Measurements from ENCODE around the gene APOA1.

Gene APOA1

DNA sequence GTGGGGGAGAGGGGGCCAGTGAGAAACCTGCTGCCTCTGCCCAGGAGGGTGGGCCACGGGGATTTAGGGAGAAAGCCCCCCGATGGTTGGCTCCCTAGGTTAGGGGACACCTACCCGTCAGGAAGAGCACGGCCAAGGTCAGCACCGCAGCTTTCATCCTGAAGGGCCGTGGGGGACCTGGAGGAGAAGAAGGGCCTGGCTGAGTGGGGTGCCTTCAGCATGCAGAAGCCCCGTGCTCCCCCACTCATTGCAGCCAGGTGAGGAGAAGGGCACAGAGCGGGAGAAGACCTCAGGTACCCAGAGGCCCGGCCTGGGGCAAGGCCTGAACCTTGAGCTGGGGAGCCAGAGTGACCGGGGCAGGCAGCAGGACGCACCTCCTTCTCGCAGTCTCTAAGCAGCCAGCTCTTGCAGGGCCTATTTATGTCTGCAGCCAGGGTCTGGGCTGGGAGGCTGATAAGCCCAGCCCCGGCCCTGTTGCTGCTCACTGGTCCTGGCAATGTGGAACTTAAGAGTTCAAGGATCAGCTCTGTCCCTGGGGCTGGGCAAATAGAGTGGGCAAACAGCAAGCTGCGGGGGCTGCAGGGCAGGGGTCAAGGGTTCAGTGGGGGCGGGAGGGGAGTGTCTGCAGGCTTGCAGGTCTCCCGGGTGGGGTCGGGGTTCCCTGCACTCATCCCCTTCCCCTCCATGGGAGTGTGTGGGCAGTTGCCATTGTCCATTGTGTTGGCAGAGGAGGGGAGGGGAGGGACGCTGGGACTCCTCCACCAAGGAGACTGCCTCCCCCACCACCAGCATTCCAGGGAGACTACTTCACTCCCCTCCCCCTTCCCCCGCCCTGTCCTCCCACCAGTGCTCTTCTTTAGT is at the start of gene APOA1:
Gene APOA1, minus strand, starts transcription at position 392 of the 861 bp plus-strand sequence. Its CDS starts 235 bp downstream, at position 157.
- DNase-seq (ENCODE audit: low read depth): no peak

DNA sequence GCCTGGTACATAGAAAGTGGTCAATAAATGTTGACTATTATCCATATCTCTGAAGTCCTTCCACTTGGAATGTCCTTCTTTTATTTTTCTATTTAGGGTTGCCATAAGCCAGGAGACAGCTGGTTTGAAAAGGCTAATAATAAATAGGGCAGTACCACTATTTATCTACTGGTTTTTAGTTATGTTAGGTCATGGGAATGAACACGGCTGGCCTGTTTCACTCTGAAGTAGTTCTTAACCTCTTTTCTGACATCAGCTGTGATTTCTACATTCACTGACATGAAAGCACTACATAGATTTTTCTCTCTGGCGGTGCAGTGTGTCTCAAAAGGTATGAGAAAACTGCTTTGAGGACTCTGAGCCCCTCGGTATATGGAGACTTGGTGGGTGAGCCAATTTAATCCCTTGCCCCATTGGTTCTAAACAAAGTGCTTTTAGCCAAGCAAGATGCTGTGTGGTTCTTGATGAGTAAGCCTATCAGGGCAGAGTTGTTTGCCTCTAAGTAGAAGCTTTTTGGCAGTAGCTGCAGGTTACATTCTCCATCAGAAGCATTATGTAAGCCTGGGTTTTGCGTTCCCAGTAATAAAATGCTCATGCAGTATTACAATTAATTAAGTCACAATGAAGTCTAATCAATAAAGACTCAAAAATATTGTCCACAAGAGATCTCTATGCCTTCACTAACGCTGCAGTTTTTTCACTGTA is 48.7 kb upstream of the APOA1 start:
- no peak for DNase-seq (ENCODE audit: low read depth)

DNA sequence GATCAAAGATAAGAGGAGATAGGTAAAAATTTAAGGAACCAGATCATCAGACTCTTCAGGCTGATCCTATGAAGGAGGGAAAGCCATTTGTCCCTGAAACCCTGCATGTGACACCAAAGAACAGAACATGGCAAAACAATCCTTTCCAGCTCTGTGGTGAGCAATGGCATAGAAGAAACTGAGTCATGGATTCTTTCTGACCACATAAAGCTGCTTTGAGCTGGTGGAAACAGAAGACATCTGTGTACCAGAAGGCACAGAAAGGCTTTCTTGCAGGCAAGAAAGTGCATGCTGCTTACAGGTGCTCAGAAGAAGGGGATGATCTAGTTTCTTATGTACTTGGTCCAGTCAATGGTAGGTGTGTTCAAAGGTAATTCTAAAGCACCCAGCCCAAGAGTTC is 45.0 kb upstream of the APOA1 start:
- DNase-seq (ENCODE audit: low read depth): no peak

DNA sequence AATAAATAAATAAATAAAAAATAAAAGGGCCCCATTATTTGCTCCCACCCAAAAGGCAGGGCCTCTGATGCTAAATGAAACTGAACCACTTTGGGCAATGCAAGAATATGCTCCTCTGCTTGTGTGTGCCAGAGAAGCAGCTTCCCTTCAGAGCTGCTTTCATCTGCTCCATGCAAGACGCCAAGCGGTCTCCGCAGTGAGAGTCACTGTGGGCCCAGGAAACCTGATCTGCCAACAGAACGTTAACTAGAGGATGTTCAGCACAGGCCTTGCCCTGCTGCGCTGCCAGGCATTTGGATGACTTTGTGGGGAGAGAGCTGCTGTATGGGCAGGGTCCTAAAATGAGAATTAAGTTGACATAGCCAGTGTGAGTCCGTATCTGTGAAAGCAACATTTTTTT is 43.7 kb upstream of the APOA1 start:
- DNase-seq (ENCODE audit: low read depth): no peak

DNA sequence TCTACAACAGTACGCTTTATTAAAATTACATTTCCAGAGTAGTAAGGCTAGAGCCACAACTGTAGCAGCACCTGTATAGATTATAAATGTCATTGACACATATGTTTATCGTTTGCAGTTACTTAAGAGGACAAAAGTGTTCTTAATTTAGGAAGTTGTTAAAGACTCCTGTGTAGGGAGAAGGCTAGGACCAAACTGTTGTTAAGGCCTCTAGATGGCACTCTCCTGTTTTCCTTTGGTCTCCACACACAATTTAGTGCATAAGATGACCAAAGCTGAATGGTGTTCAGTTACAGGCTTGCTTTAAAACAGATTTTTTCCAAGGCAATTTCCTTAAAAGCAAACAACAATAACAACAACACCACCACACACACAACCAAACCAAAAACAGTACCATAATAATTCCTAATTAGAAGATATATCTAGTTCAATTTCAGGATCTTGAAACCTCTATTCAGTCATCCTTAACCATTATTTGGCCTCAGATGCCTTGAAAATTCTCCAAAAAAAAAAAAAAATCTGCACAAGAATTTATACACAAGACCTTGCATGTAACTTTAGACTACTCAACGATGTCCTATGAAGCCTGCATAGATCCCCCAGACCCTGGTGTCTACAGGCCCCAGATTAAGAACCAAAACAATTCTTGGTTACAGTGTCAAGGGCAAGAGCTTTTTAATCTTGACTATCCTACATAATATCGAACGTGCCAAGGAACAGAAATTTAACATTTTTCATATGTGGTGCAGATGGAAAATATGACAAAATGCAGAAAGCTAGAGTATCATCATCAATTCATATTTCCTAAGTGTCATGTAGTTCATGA is 42.6 kb upstream of the APOA1 start:
- DNase-seq (ENCODE audit: low read depth): no peak

DNA sequence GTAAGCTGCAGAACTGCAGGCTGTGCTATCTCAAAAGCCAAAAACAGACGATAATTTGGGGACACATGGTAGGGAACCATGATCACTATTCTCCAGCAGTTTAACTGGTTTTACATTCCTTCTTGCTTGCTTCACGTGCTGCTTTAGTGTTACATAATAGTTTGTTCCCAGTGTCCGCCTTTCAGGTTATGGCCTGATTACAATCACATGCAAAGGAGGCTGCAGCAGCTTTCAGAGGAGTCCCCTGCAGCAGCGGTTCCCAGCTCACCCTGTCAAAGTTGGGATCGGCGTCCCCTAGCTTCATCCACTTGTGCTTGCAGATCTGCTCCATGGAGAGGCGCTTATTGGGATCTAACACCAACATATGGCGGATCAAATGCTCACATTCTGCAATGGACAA is 39.2 kb upstream of the APOA1 start:
- DNase-seq (ENCODE audit: low read depth): no peak

DNA sequence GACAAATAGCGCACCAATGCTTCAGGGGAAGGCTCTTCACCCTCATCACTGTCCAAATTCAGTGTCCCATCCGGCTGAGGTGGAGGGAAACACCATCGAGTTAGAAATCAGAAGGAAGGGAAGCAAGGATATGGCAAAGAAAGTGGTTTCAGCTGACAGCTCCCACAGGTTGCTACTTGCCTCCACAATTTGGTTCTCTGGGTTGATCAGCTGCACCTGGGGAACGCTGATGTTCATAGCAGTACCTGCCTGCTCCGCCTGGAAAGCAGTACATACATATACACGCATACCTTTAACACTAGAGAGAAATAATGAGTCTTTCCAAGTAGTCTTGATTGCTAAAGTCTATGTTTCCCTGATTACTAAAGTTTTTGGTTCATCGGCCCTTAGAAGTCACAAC is 37.8 kb upstream of the APOA1 start:
- no peak for DNase-seq (ENCODE audit: low read depth)

DNA sequence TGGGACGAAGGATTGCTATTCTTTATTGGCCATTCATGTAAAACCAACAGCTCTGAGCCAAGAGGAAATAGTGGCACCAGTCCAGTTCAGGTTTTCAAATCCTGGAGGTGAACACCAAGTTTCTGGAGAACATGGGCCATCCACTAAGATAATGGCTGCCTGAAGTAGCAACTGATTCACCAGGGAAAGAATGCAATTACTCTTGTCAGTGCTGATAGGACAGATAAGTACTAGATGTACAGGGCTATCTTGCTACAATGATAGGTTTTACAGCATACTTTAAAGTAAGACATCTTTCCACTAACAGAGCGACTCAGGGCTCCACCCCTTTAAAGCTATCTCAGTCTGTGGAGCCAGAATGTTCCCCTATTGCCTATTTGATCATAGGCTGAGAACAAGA is 36.8 kb upstream of the APOA1 start:
- no peak for DNase-seq (ENCODE audit: low read depth)

DNA sequence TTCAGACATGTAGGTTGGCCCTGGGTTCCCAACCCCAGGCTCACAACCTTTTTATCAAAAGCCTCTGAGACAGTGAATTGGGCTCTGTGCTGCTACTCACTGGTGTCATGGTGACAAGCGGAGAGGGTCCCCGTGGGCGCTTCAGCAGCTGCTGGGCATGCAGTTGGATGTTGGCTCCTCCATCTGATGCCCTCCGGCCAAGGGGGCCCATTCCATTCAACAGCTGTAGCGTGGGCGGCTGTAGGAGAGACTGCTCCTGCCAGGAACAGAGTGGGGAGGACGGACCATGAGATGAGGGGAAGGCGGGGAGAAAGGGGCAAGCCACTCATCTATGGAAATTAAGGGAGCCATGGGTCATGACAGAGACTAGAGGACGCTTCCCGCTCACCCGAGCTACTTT is 36.0 kb upstream of the APOA1 start:
- DNase-seq (ENCODE audit: low read depth): no peak

DNA sequence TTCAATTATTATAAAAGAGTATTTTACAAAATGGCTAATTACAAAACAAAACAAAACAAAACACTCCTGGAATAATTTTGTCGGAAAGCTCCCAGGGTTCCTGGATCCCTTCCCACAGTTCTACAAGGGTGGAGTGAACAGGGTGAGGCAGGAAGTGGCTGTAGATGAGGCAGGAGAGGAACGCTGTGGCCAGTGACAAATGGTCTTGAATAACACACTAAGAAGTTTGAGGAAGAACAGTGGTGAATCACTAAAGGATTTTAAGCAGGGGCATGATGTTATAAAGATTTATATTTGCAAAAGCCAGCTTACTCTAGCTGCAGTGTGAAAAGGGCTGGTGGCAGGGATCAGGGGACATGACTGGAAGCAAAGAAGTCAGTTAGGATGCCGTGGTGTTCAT is 33.8 kb upstream of the APOA1 start:
- no peak for DNase-seq (ENCODE audit: low read depth)

DNA sequence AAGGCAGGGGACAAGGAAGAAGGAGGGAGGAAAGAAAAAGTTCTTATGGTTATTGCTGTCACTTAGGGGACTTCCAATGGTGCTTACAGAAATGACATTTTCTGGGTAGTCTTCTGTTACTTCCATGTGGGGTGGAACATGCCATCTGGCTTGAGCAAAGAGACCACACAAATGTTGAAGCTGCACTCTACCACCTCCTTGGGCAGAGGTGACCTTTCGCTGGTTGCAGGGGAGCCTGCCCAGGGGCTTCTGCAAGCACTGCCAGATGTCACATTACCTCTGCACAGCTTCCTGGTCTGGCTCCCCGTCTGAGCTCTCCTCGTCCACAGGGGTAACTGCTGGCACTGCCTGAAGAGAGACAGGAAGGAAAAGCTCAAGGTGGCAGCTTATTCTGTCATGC is 32.6 kb upstream of the APOA1 start:
- DNase-seq (ENCODE audit: low read depth): no peak

DNA sequence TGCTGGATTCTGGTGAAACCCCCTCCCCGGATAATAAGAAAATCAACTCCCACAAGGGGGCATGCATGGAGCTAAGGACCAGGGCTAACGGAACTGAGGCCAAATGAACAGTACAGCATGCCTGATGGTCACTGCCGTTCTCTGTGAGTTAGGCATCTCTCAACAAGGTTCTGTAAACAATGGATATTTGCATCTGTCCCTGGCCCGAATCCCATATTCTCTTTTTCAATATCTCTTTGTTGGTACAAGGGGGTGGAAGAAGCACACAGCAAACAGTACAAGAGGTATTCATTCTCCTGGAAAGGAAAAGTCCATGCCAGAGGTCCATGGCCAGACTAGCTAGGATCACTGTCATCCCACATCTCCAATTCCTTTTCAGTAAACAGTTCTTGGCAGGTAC is 32.2 kb upstream of the APOA1 start:
- no peak for DNase-seq (ENCODE audit: low read depth)

DNA sequence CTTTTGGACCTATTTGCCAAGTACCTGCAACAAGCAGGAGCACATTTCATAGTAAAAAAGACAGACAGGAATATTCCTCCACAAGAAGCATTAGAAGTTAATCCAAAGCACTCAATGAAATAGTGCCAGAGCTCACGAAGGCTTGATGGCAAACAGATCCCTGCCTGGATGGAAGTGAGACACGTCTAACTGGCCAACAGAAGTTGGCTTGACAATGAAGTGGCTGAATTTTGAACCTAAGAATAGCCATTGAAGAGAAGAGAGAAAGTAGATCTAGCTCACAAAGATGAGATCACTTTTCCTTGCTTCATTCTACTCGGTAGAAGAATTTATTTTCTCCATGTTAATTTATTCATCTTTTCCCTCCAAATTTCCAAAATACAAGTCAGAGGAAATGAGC is 30.6 kb upstream of the APOA1 start:
- no peak for DNase-seq (ENCODE audit: low read depth)

DNA sequence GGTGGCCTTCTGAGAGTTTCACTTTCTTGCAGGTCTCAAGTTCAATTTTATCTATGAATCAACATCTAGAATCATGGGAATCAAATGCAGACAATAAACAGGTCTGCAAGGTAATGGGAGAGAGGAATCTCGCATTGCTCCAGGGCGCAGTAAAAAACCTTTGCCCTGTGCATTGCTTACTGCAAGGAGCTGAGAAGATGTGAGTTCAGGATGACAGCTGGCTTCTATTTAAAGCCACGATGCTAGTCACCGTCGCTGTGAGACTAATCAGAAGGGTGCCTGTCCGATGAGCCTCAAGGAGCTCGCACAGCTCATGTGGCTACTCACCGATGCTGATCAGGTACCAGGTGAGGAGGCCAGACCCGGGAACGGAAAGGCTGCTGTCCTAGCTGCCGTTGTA is 30.2 kb upstream of the APOA1 start:
- DNase-seq (ENCODE audit: low read depth): no peak

DNA sequence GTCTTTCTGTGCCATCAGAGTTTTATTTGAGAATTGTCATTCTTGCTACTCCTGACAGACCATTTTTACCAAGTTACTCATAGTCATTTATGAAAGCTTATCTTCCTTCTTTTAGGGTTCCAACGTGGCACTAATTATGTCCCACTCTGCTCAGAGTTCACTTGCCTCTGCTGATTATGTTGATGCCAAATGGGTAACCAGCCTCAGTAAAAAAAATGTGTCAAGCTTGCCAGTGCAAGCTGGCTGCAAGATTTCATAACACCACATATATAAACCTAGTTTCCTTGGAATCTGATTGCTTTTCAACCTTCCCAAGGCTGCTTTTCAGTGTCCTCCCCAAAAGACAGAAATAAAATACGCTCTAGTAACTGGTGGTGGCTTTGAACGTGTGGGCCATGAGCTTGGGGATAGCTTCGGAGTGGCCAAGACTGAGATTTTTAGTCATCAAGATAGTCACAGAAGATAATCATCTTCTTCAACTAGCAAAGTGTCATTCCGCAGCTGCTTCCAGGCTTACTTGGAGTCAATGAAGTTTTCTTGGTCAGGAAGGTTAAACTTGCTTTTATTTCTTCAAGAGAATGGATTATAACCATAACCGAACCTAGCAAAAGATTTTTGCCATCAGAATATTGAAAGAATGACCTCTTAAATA is 29.5 kb upstream of the APOA1 start:
- no peak for DNase-seq (ENCODE audit: low read depth)

DNA sequence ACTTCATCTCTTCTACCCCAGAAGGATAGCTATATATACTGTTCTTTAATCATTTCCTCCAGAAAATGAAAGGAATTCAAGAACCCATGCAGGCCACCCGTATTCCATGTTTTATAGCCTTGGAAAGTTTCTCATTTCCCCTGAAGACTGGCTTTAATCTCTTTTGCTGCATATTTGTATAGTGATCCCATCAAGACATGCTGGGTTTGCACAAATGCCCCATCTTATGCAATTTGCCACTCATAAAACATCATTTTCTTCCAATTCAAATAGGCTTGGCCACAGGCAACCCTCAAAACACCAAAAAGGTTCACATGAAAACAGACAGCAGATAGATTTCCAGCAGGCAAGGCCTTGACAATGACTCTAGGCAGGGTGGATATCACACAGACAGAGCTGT is 28.3 kb upstream of the APOA1 start:
- DNase-seq (ENCODE audit: low read depth): no peak

DNA sequence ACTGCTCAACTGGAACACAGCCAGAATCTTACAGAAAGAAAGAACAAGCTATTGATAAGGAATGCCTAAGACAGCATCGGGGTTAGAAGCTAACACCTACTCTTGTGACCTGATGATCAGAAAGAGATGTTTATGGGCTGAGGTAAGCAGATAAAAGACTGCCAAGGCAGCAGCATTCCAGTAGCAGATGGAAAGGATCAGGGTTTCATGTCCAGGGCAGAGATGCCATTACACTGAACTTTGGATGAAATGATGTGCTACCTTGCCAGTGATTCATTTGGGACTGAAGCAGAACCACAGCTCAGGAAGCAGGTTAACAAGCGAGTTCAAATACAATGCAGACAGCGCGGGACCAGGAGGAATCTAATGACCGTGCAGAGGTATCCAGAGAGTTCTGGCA is 27.1 kb upstream of the APOA1 start:
- DNase-seq (ENCODE audit: low read depth): no peak

DNA sequence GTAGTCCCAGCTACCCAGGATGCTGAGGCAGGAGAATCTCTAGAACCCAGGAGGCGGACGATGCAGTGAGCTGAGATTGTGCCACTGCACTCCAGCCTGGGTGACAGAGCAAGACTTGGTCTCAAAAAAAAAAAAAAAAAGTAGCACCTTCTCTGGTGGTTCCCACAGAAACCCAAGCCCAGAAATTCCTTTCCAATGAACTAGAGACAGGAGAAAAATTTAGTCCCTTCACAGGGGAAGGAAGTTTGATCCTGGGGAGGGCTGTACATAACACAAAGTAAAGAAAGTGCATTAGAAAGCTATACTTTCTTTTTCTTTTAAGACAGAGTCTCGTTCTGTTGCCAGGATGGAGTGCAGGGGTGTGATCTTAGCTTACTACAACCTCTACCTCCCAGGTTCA is 25.5 kb upstream of the APOA1 start:
- no peak for DNase-seq (ENCODE audit: low read depth)

DNA sequence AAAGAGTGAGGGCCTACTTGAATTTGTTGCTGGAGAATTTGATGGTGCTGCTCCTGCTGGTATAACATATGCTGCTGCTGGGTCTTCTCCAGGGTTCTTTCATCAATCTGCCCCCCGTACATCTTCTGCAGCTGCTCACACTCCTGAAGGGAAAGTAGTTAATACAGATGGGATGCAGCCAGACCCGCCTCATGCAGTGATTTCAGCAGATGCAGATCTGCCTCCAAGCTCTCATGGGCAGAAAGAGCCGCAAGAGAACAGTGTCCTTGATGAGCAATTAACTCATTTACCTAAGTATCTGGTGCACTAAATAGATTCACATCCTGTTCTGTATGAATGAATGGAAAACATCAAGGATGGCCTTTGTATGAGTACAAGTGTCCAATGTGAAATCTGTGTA is 24.8 kb upstream of the APOA1 start:
- no peak for DNase-seq (ENCODE audit: low read depth)

DNA sequence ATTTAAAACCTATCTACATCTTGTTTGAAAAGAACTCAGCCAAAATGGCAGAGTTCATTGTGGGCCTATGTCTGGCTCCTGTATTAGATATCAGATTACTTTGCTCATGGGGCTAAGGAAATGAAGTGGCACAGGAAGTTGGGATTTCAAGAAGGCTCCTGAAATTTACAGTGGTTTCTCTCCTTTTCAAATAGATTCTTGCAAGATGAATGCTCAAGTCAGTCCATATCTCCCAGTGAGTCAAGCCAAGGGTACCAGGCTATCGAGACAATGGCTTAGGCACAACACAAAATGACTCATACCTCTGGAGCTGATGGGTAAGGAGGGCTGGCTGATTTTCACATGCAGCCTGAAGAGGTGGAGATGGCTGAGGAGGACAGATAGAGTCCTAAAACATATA is 24.1 kb upstream of the APOA1 start:
- DNase-seq (ENCODE audit: low read depth): no peak

DNA sequence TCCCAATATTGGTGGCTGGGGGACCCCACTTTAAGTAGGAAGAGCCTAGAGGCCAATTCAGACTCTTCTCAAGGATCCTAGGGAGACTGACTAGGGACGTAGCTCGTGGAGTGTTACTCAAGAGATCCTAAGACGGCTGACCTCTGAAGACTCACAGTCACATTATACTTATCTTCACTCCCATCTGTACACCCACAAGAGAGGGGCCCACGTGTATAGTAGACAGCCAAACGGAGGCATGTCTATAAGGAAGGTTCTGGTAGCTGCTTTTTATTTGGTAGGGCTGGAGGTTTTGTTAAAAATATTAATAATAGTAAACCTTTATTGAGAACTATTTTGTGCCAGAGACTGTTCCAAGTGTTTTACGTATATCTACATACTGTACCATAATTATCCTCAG is 22.9 kb upstream of the APOA1 start:
- DNase-seq (ENCODE audit: low read depth): no peak

DNA sequence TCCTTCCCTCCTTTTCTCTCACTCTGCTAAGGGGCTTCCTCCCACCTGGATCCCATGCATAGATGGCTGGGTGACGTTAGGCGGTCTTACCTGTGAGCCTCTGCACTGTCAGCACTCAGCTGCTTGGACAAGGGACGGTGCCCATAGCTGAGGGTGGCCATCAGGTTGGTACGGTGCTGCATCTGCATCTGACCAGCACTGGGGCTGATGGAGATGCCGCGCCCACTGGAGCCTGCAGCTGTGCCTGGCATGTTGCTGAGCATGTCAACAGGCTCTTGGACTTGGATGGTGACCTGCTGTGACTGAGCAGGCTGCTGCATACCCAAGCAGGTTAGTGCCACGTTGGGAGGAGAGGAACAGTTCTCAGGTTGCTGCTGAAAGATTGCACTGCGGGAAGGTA is 21.8 kb upstream of the APOA1 start:
- no peak for DNase-seq (ENCODE audit: low read depth)

Data from stimulated activated CD8-positive, alpha-beta memory T cell treated with anti-CD3 and anti-CD28 coated beads, Interleukin-15, amount 100 ng/mL, for 24 hours (primary cell).